Common myeloid progenitor, CD34-positive (primary cell): ENCODE measurements around the gene GRID1.
"Not testable (repeated sequence)": the region's sequence is repeated elsewhere in the genome, so short reads cannot be mapped to it uniquely, and the experiment has no call there.

Experiments used
- CTCF ChIA-PET: fragments of 350-600 bp; sonication (Branson Sonifier 250); formaldehyde crosslinking; loops from one replicate; lab custom pipeline; 2021; ENCODE audit warnings: antibody characterized with exemption; lab: Charles Lee
- POLR2A ChIA-PET: fragments of 350-600 bp; sonication (Branson Sonifier 250); formaldehyde crosslinking; loops from one replicate; lab custom pipeline; 2021; ENCODE audit warnings: antibody characterized with exemption; lab: Charles Lee
- DNase-seq, 3 donors: peaks; one replicate each; pipeline versions ENCODE4 v3.0.0 to v3.0.0-alpha.2; 2013
- H3K27ac ChIP-seq, 2 experiments: 1 replicate in 1 of 2; 2 replicates in 1 of 2; pipeline ENCODE4 v1.7.0; 2013; ENCODE audit warnings: inconsistent platforms in 2 of 2, low read length in 2 of 2, mild to moderate bottlenecking in 2 of 2, low read depth in 1 of 2, moderate library complexity in 1 of 2; ENCODE audit not compliant: severe bottlenecking in 2 of 2, insufficient read depth in 1 of 2, poor library complexity in 1 of 2
- H3K27me3 ChIP-seq, 5 experiments: replicated peaks in 2 of 5; 1 replicate in 3 of 5; 2 replicates in 2 of 5; pipeline versions ENCODE4 v1.6.1 to v1.7.0; 2013; ENCODE audit warnings: low read length in 4 of 5, mild to moderate bottlenecking in 2 of 5, moderate library complexity in 2 of 5, inconsistent platforms in 1 of 5; ENCODE audit not compliant: insufficient read depth in 5 of 5, control insufficient read depth in 4 of 5
- H3K36me3 ChIP-seq, 4 experiments: 1 replicate in 2 of 4; 2 replicates in 2 of 4; pipeline versions ENCODE4 v1.6.1 to v1.7.0; 2013; ENCODE audit warnings: low read length in 3 of 4, control low read depth in 1 of 4, mild to moderate bottlenecking in 1 of 4; ENCODE audit not compliant: control insufficient read depth in 4 of 4, insufficient read depth in 4 of 4
- H3K4me1 ChIP-seq, 4 experiments: 1 replicate in 3 of 4; 2 replicates in 1 of 4; pipeline versions ENCODE4 v1.6.1 to v1.7.1; 2013; ENCODE audit warnings: low read length in 3 of 4, mild to moderate bottlenecking in 3 of 4, control low read depth in 1 of 4, inconsistent platforms in 1 of 4, moderate library complexity in 1 of 4; ENCODE audit not compliant: control insufficient read depth in 4 of 4, insufficient read depth in 4 of 4; ENCODE audit errors: control extremely low read depth in 1 of 4
- H3K4me3 ChIP-seq, 7 experiments: 1 replicate in 4 of 7; 2 replicates in 3 of 7; pipeline versions ENCODE4 v1.5.1 to v1.7.0; 2013; ENCODE audit warnings: mild to moderate bottlenecking in 7 of 7, low read length in 6 of 7, moderate library complexity in 6 of 7, inconsistent platforms in 2 of 7, low read depth in 2 of 7, control low read depth in 1 of 7; ENCODE audit not compliant: insufficient read depth in 4 of 7, control insufficient read depth in 1 of 7; ENCODE audit errors: extremely low read depth in 1 of 7
- H3K9me3 ChIP-seq, 5 experiments: 1 replicate in 4 of 5; 2 replicates in 1 of 5; pipeline versions ENCODE4 v1.6.1 to v1.7.1; 2013; ENCODE audit warnings: low read length in 4 of 5, mild to moderate bottlenecking in 2 of 5, inconsistent platforms in 1 of 5, low read depth in 1 of 5, moderate library complexity in 1 of 5; ENCODE audit not compliant: control insufficient read depth in 4 of 5, insufficient read depth in 2 of 5; ENCODE audit errors: control extremely low read depth in 1 of 5
- WGBS: methylation state at CpG from one replicate; pipeline ENCODE4 v1.1.5; 2013; ENCODE audit not compliant: insufficient coverage; 5-methylcytosine and 5-hydroxymethylcytosine counted together

The GRID1 gene

DNA sequence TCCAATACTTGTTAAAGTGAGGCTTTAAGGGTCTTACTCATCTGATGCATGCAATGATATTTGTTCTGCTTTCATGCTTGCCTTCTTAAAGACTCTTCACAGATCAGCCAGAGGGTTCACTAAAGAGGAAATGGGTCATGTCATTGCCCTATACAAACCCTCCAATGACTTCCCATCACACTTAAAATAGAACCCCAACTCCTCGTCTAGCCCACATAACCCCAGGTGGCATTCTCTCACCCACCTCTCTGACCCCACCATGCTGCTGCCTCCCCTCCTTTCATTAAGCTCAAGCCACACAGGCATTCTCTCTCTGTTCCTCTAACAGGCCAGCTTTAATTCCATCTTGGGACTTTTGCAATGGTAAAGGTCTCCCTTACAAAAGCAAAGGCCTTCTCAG is 253.6 kb downstream of the GRID1 start:
- Histone ChIP-seq H3K4me3 (no peak overlapping the region), H3K27me3 (peaks cover 0 to 18% (median 4%) of the 10 kb centered on the region in 5 experiments), H3K4me1 (no peaks in the 10 kb centered on the region), H3K27ac (no peak overlapping the region), H3K9me3 (no peaks in the 10 kb centered on the region), H3K36me3 (no peaks in the 10 kb centered on the region)
- no peak for DNase-seq
- POLR2A ChIA-PET: interaction anchor here (0.6 kb wide), 1 partner anchor 49 kb away, joined by 3 read pairs; no protein-coding TSS in a partner anchor
- CTCF ChIA-PET: interaction anchor here (1.1 kb wide), 1 partner anchor 9 kb away, joined by 3 read pairs; no protein-coding TSS in a partner anchor
- 0% methylated on average over 1 of the region's 1 CpG for WGBS

DNA sequence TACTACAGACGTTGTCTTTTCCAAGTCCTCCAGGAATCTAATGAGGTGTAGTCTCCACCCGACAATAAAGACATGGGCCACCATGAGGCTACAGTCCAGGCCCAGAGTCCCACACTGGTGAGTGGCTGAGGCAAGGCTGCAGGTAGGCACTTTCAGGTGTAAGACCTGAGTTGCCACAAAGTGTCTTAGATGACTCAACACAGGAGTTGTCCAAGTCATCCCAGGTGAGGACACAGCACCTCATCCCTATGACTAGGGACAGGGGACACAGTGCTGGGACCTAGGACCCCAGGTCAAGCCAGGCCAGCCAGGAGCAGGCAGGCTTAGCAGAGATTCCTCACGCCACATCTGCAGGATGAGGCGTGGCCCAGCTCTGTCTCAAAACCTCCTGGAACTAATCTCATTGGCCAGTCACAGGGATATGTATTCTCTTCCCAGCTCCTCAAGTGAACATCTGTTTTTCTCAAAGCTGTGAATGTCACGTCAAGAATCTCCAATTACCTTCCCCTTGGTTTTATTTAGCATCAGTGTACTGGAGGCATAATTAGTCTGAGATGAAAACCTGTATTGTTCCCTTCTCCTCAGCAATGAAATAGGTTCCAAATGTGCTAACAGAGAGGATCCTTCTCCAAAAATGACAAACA is 254.6 kb downstream of the GRID1 start:
- no peak for DNase-seq
- CTCF ChIA-PET: no interaction called here
- POLR2A ChIA-PET: no interaction called here
- Histone ChIP-seq H3K36me3 (no peaks in the 10 kb centered on the region), H3K4me3 (no peak overlapping the region), H3K4me1 (no peaks in the 10 kb centered on the region), H3K27me3 (peaks cover 0 to 18% (median 4%) of the 10 kb centered on the region in 5 experiments), H3K9me3 (no peaks in the 10 kb centered on the region), H3K27ac (no peak overlapping the region)
- WGBS: 75% methylated on average over 4 of the region's 5 CpGs

DNA sequence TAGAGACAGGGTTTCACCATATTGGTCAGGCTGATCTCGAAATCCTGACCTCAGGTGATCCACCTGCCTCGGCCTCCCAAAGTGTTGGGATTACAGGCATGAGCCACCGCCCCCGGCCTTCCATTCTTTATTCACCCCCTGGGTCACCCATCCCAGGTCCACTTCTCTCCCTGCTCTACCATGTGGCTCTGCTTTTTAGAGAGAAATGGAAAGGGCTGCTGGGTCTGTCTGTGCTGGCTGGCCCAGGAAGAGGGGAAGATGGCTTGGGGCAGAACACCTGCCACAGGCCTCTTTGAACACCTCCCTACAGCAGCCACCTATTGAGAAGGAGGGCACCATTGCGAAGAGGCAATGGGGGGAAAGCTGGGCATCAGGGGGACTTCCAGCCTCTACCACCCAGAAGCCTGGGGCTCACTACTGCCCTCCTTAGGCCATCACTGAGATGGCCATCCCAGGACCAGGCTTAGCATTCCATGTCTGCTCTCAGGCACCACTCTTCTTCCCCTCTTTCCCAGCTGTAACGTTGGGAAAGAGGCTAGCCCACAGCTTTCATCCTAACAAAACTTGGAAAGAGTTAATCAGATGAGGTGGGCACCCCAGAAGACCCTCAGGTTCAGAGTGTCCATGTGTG is 256.3 kb downstream of the GRID1 start:
- ChIA-PET CTCF (no interaction called here), POLR2A (no interaction called here)
- Histone ChIP-seq H3K4me1 (no peaks in the 10 kb centered on the region), H3K36me3 (no peaks in the 10 kb centered on the region), H3K27me3 (peaks cover 0 to 19% (median 0%) of the 10 kb centered on the region in 5 experiments), H3K4me3 (no peak overlapping the region), H3K27ac (no peak overlapping the region), H3K9me3 (no peaks in the 10 kb centered on the region)
- DNase-seq: no peak
- 97% methylated on average over 5 of the region's 6 CpGs for WGBS

DNA sequence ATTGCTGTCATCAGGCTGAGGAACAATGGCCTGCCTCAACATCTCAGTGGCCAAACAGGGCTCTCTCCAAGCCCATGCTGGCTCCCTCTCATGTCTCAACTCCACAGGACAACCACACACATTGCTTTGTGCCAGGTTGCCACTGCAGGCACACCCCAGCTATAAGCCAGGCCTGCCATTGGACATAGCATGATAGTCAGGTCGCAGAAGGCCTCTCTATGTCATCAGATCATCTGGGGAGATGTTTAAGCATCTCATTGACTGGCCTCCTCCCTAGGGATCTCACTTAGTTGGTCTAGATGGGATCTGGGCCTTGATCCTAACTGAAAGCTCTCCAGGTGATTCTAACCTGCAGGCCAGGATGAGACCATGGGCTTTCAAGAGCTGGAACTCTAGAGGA is 257.2 kb downstream of the GRID1 start:
- POLR2A ChIA-PET: no interaction called here
- 89% methylated on average over 1 of the region's 1 CpG for WGBS
- CTCF ChIA-PET: no interaction called here

DNA sequence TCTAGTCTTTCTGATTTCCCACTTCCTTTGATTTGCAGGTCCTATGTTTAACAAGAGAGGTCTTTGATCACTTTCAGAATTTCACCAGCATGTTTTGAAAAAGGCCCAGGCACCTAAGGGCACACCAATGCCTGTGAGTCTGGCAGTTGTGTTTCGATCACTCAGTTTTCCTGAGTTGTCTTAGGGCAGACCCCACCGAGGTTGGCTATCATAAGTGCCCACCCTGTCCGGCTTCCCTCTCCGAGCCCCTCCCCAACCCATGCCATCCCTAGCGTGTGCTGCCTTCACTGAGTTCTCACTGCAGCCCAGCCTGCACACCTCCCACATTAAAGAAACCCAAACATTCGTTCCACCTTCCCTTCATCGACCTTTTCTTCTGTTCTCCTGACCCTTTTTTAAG is 257.9 kb downstream of the GRID1 start:
- Histone ChIP-seq H3K27ac (no peak overlapping the region), H3K36me3 (no peaks in the 10 kb centered on the region), H3K4me1 (no peaks in the 10 kb centered on the region), H3K27me3 (peaks cover 0 to 15% (median 0%) of the 10 kb centered on the region in 5 experiments), H3K4me3 (no peak overlapping the region), H3K9me3 (no peaks in the 10 kb centered on the region)
- no peak for DNase-seq
- ChIA-PET CTCF (no interaction called here), POLR2A (no interaction called here)
- WGBS: 92% methylated on average over 5 of the region's 7 CpGs

More for the DNA sequence above, 257.2 kb downstream of the GRID1 start:
- no peaks in the 10 kb centered on the region for H3K9me3 ChIP-seq
- no peak overlapping the region for H3K4me3 ChIP-seq
- H3K4me1 ChIP-seq: no peaks in the 10 kb centered on the region
- peaks cover 0 to 19% (median 0%) of the 10 kb centered on the region in 5 experiments for H3K27me3 ChIP-seq
- DNase-seq: no peak
- H3K36me3 ChIP-seq: no peaks in the 10 kb centered on the region
- H3K27ac ChIP-seq: no peak overlapping the region

DNA sequence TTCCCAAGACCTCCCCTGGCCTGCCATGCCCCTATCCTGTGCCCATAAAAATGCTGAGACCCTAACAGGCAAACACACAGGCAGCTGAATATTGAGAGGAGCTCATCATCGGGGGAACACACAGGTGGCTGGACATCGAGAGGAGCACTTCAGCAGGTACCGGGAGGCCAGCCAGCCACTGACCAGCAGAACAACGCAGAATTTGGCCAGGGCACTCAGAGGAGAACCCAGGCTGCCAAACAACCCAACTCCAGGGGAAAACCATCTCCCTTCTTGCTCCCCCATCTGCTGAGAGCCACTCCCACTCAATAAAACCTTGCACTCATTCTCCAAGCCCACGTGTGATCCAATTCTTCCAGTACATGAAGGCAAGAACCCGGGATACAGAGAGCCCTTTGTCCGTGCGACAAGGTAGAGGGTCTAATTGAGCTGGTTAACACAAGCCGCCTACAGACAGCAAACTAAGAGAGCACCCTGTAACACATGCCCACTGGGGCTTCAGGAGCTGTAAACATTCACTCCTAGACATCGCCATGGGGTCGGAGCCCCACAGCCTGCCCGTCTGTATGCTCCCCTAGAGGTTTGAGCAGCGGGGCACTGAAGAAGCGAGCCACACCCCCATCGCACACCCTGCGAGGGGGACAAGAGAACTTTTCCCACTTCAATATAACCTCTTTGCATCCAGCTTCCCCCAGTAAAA is 258.8 kb downstream of the GRID1 start:
- DNase-seq, H3K4me3 ChIP-seq, H3K9me3 ChIP-seq, POLR2A ChIA-PET, CTCF ChIA-PET, H3K27ac ChIP-seq, H3K4me1 ChIP-seq, H3K36me3 ChIP-seq: not testable (repeated sequence)
- peaks cover 0 to 11% (median 0%) of the 10 kb centered on the region in 5 experiments for H3K27me3 ChIP-seq
- 92% methylated on average over 14 of the region's 16 CpGs for WGBS

DNA sequence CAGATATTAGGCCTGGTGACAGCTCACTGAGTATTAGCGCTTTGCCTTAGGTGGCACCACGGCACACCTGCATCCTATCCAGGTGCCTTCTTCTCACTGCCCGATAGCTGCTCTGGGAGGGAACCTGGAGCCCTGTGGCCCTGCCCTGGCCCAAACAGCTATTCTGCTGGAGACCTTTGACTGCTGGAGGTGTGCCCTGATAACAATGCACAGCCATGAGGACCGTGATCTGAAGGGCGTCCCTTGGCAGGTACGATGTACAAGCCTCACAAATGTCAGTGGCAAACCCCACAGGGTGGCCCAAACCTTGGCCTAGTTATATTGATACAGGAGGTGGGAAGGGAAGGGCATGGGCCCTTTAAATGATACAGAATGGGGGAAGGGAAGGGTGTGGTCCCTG is 259.5 kb downstream of the GRID1 start:
- 98% methylated on average over 6 of the region's 6 CpGs for whole genome bisulfite sequencing

More for the DNA sequence above, 259.5 kb downstream of the GRID1 start:
- peaks cover 0 to 6% (median 0%) of the 10 kb centered on the region in 5 experiments for H3K27me3 ChIP-seq
- CTCF ChIA-PET: no interaction called here
- no peaks in the 10 kb centered on the region for H3K36me3 ChIP-seq
- H3K9me3 ChIP-seq: no peaks in the 10 kb centered on the region
- no peak overlapping the region for H3K27ac ChIP-seq
- DNase-seq: no peak
- no peaks in the 10 kb centered on the region for H3K4me1 ChIP-seq
- no peak overlapping the region for H3K4me3 ChIP-seq
- POLR2A ChIA-PET: no interaction called here
